Activated CD4-positive, alpha-beta T cell treated with anti-CD3 and anti-CD28 coated beads, Interleukin-2, amount 10 ng/mL, durations not matched to agents 7 days and 5 days (primary cell): ENCODE measurements around the gene CYTH1. TPM values are rescaled to one million over a fixed set of nuclear protein-coding genes. Genes with fewer than 3 reads are reported as not detected.

Experiments used
- CTCF ChIA-PET: fragments of 350-600 bp; sonication (Branson Sonifier 250); formaldehyde crosslinking; loops from one replicate; lab custom pipeline; 2021; ENCODE audit warnings: antibody characterized with exemption; lab: Charles Lee
- POLR2A ChIA-PET: fragments of 350-600 bp; sonication (Branson Sonifier 250); formaldehyde crosslinking; loops from one replicate; lab custom pipeline; 2021; ENCODE audit warnings: antibody characterized with exemption; lab: Charles Lee
- DNase-seq: peaks from one replicate; pipeline ENCODE4 v3.0.0-alpha.2; 2020
- H3K27ac Mint-ChIP-seq: one replicate; pipeline ENCODE4 v1.8.0; 2021; ENCODE audit warnings: mild to moderate bottlenecking, moderate library complexity, mixed read lengths
- H3K27me3 Mint-ChIP-seq: one replicate; pipeline ENCODE4 v1.8.0; 2021; ENCODE audit warnings: mixed read lengths
- H3K36me3 Mint-ChIP-seq: one replicate; pipeline ENCODE4 v1.8.0; 2021; ENCODE audit warnings: low read depth, mixed read lengths
- H3K4me1 Mint-ChIP-seq: one replicate; pipeline ENCODE4 v1.8.0; 2021; ENCODE audit warnings: mixed read lengths
- H3K4me3 Mint-ChIP-seq: one replicate; pipeline ENCODE4 v1.8.0; 2021; ENCODE audit warnings: mild to moderate bottlenecking, moderate library complexity, mixed read lengths
- H3K9me3 Mint-ChIP-seq: one replicate; pipeline ENCODE4 v1.8.0; 2021; ENCODE audit warnings: mixed read lengths
- total RNA-seq, 2 experiments: library from RNA; stranded (reverse); gene quantifications; one replicate each; pipeline ENCODE4 v1.2.3, GENCODE V29; 2021

CYTH1 gene
- total RNA-seq, 2 experiments from 2014 or later = 244 to 251 TPM

- Mint-ChIP-seq H3K27me3 (no peaks in the 10 kb centered on the region), H3K4me1 (peaks cover 4% of the 10 kb centered on the region), H3K9me3 (no peaks in the 10 kb centered on the region), H3K27ac (no peak overlapping the region), H3K4me3 (no peak overlapping the region), H3K36me3 (no peaks in the 10 kb centered on the region)
- ChIA-PET POLR2A (no interaction called here), CTCF (no interaction called here)
- no peak for DNase-seq
Measured at GRCh38 chr17:78637643-78638420, 144.2 kb downstream of the CYTH1 start.

- Mint-ChIP-seq H3K36me3 (no peaks in the 10 kb centered on the region), H3K4me3 (no peak overlapping the region), H3K9me3 (no peaks in the 10 kb centered on the region), H3K27ac (no peak overlapping the region), H3K4me1 (peaks cover 6% of the 10 kb centered on the region), H3K27me3 (no peaks in the 10 kb centered on the region)
- no peak for DNase-seq
- POLR2A ChIA-PET = no interaction called here
- CTCF ChIA-PET = no interaction called here
Measured at GRCh38 chr17:78637146-78637545, 144.9 kb downstream of the CYTH1 start.

- no peak for DNase-seq
- Mint-ChIP-seq H3K4me3 (no peak overlapping the region), H3K27ac (no peak overlapping the region), H3K4me1 (peaks cover 19% of the 10 kb centered on the region), H3K27me3 (no peaks in the 10 kb centered on the region), H3K9me3 (no peaks in the 10 kb centered on the region), H3K36me3 (no peaks in the 10 kb centered on the region)
- POLR2A ChIA-PET = no interaction called here
- CTCF ChIA-PET = interaction anchor here (0.7 to 1.2 kb wide), 2 partner anchors 10 to 810 kb away, joined by 3 read pairs; no protein-coding TSS in a partner anchor
Measured at GRCh38 chr17:78634154-78634553, 147.9 kb downstream of the CYTH1 start.

GRCh38 chr17:78629436-78629995, 152.6 kb downstream of the CYTH1 start:
- H3K27me3 Mint-ChIP-seq = no peaks in the 10 kb centered on the region
- CTCF ChIA-PET = no interaction called here
- no peaks in the 10 kb centered on the region for H3K36me3 Mint-ChIP-seq

GRCh38 chr17:78628547-78629435, 153.3 kb downstream of the CYTH1 start:
- Mint-ChIP-seq H3K4me1 (peaks cover 15% of the 10 kb centered on the region), H3K27me3 (no peaks in the 10 kb centered on the region), H3K27ac (no peak overlapping the region), H3K4me3 (no peak overlapping the region), H3K36me3 (no peaks in the 10 kb centered on the region), H3K9me3 (no peaks in the 10 kb centered on the region)
- ChIA-PET POLR2A (no interaction called here), CTCF (no interaction called here)
- DNase-seq = no peak

More at GRCh38 chr17:78629436-78629995, 152.6 kb downstream of the CYTH1 start:
- Mint-ChIP-seq H3K4me3 (no peak overlapping the region), H3K4me1 (peaks cover 15% of the 10 kb centered on the region), H3K9me3 (no peaks in the 10 kb centered on the region), H3K27ac (no peak overlapping the region)
- DNase-seq = no peak
- POLR2A ChIA-PET = no interaction called here

GRCh38 chr17:78624324-78625151, 157.5 kb downstream of the CYTH1 start:
- ChIA-PET POLR2A (no interaction called here), CTCF (no interaction called here)
- H3K9me3 Mint-ChIP-seq = no peaks in the 10 kb centered on the region
- no peak for DNase-seq
- H3K27me3 Mint-ChIP-seq = no peaks in the 10 kb centered on the region
- H3K4me3 Mint-ChIP-seq = no peak overlapping the region
- no peaks in the 10 kb centered on the region for H3K4me1 Mint-ChIP-seq
- no peak overlapping the region for H3K27ac Mint-ChIP-seq
- no peaks in the 10 kb centered on the region for H3K36me3 Mint-ChIP-seq

Other genes starting within 250 kb of the CYTH1 start
- under 1 TPM; 0.07 to 0.15 TPM for gene DNAH17, start 204.9 kb downstream of the CYTH1 start, total RNA-seq
- 10 to 100 TPM; 79.0 to 92.9 TPM for gene USP36, start 58.5 kb upstream of the CYTH1 start, total RNA-seq
- gene CEP295NL, start 120.9 kb upstream of the CYTH1 start, total RNA-seq = under 1 TPM in 1 of 2 experiments, not detected in 1; 0.10 TPM
- gene TIMP2, start 143.1 kb upstream of the CYTH1 start, total RNA-seq = 1 to 10 TPM; 2.4 to 2.6 TPM
- 100 to 1,000 TPM; 269 to 284 TPM for gene LGALS3BP, start 197.7 kb upstream of the CYTH1 start, total RNA-seq
- gene CANT1, start 227.5 kb upstream of the CYTH1 start, total RNA-seq = 10 to 100 TPM; 68.1 to 71.5 TPM
- gene C1QTNF1, start 241.9 kb upstream of the CYTH1 start, total RNA-seq = not detected